Measurements from ENCODE around the gene SMG1.

Gene SMG1

DNA sequence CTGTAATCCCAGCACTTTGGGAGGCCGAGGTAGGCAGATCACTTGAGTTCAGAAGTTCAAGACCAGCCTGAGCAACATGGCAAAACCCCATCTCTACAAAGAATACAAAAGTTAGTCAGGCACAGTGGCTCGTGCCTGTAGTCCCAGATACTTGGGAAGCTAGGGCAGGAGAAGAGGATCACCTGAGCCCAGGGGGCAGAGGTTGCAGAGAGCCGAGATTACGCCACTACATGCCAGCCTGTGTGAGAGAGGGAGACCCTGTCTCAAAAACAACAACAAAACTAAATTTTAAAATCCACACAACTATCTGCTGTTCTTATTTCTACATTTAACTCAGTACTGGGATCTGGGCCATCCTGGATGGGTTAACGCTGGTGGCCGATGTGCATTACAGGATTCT, 83.6 kb downstream of the SMG1 start:
- DNase-seq, result no peak

DNA sequence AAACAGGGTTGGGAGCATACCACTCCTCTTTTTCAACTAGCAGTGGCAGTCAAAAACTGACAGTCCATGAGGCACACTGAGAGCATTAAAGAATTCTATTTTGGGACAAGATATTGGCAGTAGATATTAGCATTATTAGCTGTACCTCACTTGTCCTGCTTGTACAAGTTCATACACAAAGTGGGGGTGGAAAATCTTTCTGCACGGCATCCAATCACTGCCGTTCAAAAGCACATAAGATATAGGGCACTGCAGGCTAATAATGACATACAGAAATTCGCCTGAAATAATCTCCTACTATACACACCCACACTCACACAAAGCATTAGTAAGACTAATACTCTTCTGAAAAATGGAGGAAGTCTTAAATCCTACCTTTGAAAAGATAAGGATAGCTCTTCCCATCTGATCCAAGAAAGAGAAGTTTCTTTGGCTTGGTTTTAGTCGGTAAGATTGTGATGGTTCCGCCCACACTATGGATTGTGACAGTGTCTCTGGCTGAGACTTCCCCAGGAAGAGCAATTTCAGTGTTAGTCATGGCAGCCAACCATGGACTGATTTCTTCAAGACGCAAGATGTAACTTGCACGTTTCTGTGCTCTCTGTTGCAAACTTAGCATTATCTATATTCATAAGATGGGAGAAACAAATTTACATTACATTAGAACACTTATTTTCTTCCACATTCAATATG, 84.2 kb downstream of the SMG1 start:
- no peak for DNase-seq

DNA sequence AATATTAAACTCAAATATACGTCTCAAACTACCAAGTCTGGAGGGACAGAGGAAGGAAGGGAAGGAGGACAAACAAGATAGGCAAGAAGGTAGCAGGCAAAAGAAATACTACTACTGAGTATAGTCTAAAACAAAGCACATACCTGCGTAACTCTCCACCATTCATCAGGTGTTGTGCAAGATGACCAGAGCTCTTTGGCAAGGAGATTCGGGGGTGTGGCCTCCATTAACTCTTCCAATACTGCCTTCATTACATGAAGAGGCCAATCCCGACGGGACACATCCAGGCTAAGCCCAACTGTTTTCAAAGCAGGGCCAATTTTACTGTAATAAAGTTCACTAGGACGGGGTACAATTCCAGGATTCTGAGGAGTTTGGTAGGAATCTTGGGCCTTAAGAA, 86.7 kb downstream of the SMG1 start:
- no peak for DNase-seq

DNA sequence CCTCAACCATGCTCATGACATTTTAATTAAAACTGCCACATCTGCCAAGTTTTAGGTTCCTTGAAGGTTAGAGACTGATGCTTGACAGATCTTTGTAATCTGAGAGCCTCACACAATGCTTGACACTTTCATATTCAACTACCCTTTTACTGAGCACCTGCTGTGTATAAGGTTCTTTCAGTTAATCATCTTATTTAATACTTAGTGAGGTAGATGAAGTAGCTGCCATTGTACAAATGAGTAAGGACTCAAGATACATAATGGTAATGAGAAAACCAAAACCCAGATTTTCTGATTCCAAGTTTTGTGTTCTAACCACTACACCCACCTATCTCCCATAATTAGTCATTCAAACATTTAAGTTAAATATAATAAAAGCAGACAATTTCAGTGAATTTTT, 89.5 kb downstream of the SMG1 start:
- no peak for DNase-seq

DNA sequence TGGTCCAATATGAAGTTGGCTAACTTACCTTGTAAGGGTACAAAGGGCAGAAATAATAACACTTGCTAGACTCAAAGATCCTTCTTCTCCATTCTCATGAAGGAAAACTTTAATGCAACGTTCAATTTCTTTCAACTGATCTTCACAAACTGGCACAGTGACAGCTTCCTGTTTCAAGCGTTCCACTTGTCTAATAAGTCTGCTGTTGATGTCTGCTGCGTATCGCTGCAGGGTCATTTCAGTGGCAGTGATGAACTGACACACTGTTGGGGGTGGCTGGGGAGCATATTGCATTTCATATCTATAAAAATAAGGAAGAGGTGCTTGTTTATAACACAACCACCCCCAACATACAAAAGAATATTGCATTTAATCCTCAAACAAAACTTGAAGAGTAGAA, 91.3 kb downstream of the SMG1 start:
- no peak for DNase-seq

DNA sequence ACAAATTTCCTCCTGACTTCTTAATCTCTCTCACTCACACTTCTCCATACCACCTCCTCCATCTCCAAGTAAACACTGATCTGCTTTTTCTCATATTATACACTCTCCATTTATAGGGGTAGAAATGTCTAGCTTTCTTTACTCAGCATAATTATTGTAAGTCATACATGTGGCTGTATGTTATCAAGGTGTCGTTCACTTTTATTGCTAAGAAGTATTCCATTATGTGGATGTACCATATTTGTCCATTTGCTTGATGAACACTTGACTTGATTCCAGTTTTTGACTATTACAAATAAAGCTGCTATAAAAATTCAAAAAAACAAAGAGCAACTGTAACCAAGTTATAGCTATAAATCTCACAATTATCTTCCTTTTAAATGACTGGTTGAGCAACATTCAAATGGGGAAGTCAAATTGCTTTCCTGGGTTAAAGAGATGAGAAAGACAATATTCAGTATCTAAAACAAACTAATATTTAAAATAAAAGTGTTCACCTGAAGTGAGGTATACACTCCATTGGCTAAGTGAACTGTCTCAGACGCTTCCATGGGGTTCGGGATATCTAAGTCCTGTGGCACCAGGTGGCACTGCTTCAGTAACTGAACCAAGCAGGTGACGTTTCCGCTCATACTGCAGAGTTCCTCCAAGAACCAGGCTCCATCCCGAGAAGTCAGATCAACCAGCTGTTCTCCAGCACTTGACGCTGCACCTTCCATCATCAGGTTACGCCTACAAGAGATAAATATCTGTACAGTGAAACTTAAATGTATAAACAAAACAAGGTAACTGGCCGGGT, 92.3 kb downstream of the SMG1 start:
- no peak for DNase-seq

DNA sequence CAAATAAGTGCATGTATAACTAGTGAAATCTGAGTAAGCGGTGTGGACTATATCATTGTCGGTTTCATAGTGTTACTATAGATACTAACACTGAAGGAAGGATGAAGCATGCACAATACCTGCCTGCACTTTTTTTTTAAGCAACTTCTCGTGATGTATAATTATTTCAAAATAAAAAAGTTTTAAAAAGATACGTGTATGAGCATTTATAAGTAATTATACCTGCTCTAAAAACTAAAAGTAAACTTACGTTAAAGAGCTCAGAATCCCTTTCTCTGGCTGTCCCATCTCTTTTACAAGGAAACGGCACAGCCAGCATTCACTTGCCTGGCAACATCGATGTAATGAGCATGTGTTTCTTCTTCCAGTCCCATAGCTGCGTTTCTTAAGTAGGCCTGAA, 93.6 kb downstream of the SMG1 start:
- DNase-seq, result no peak

DNA sequence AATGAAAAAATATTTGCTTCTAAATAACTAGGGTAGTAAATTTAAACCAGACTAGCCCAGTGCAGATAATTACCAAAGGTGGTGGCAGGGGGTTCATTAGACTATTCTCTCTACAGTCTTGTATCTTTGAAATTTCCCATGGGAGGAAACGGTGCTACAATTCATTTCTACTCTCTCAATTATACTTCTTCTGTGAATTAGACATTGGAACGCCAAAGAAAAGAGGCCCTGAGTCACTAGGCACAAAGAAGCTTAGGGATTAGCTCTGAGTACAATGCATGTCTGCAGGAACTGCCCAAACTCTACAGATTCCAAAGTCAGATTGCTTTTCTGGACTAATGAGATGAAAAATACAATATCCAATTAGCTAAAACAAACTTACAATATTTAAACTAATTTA, 94.2 kb downstream of the SMG1 start:
- DNase-seq, result no peak

DNA sequence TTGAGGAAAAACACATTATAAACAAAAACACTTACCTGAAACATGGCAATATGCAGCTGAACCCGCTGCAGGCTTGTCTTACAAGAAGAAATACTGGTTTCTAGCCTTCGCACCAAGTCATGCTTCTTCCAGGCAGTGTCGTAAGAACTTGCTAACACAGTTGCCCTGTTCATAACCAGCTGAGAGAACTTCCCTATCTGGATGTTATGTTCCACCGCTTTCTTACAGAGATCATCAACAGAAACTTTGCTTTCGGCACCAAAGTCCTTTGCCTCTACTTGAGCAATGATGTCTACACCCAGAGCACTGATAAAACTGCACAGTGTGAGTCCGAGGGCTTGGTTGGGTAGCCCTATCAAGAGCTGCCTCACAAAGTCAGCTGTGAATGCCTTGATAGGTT, 97.0 kb downstream of the SMG1 start:
- DNase-seq, result no peak

DNA sequence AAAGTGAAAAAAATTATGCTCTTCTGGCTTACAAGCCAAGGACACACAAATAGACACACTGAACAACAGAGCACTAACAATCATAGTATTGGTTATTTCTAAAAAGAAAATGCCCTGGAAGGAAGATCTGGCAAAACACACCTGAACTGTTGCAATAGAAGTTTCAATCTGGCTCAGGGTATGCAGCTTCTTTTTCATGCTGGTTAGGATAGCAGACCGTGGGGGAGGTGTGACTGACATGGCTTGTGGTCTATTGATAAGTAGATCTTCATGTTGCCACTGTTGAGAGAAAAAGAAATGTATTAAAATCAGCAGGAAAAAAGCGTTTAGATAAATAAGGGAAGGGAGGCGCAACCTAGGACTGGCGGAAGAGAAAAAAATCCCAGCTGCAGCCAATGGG, 98.3 kb downstream of the SMG1 start:
- no peak for DNase-seq

DNA sequence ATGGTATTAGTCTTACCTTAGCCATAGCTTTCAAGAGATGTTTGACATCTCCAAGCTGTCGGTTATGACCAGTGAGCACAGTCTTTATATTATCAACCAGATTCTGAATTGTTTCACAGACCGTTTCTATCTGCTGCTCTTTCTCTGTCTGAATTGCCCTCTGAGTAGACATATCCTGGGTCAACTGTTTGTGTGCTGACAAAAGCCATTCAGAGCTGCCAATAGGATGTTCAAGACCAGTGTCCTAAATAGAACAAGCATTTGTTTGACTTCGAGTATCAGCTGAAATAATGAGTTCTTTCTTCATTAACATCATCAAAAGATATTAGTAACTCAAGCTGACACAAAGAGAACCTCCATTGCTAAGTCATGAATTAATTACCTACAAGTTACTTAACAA, 109.9 kb downstream of the SMG1 start:
- no peak for DNase-seq

DNA sequence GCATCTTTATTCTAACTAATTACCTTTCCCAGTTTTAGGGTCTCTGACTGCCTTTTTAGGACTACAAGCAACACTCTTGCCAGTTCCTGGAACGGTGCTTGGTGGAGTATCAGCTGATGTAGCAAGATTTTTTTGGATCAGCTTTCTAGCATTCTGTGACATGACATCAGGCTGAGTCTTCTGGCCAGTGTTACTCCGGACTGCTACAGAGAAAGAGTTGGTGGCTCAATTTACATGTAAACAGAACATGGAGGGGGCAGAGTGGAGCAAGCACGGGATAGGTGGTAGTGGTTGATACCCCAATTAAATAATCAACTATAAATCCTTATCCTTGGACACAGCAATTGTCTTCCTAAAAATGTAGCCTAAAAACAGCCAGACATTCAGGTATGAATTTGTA, 114.3 kb downstream of the SMG1 start:
- DNase-seq, result no peak

DNA sequence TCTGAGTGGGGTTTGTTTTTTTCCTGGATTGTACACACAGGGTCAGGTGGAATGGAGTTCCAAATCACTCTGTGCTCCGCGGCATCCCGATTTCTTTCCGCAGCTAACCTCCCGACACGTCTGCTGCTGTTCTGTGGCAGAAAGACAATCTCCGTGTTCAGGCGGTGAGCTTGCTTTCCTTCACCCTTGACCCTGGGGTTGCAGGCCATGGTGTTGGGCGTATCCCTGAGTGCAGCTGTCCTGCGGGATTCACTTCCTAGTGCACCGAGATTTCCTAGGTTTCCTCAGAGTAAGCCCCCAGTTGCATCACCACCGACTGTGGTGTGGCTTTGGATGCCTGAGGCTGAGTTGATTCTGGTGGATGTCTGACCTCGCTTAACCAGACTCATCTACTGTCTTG, 117.0 kb downstream of the SMG1 start:
- DNase-seq, result no peak

DNA sequence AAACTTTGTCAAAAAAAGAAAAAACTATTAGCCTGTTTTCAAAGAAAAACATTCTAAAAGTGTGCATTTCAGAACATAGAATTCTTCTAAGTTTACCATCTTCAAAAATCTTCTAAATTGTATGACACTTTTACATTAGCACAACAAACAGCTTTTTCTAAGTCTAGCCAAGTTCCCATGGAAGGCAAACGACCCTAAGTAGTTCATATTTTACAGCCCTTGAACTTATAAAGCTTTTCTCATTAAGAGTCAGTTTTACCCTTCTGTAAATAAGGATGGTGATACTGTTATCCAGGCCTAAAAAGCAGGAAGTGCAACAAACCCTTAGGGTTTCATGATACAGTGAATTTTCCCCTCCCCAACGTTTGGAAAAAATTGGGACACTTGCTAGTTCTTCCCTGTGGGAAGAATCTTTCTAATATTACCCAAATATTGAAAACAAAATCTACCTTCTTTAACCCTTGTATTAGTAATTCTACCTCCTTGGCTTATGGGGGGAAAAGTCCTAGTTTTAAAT, 120.9 kb downstream of the SMG1 start:
- no peak for DNase-seq

DNA sequence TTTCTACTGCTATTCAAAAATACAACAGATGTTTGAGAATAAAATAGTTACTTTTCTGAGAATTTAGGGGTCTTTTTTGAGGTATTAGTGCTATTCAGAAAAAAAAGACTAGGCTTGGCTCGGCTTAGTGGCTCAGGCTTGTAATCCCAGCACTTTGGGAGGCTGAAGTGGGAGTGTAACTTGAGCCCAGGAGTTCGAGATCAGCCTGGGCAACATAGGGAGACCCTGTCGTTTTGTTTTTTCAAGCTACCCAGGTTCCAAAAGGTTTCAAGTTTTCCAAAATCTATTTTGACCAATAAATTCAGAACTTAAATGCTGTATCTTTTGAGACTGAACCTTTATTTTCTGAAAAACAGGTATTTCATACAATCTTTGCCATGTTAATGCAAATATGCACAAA, 121.7 kb downstream of the SMG1 start:
- no peak for DNase-seq

DNA sequence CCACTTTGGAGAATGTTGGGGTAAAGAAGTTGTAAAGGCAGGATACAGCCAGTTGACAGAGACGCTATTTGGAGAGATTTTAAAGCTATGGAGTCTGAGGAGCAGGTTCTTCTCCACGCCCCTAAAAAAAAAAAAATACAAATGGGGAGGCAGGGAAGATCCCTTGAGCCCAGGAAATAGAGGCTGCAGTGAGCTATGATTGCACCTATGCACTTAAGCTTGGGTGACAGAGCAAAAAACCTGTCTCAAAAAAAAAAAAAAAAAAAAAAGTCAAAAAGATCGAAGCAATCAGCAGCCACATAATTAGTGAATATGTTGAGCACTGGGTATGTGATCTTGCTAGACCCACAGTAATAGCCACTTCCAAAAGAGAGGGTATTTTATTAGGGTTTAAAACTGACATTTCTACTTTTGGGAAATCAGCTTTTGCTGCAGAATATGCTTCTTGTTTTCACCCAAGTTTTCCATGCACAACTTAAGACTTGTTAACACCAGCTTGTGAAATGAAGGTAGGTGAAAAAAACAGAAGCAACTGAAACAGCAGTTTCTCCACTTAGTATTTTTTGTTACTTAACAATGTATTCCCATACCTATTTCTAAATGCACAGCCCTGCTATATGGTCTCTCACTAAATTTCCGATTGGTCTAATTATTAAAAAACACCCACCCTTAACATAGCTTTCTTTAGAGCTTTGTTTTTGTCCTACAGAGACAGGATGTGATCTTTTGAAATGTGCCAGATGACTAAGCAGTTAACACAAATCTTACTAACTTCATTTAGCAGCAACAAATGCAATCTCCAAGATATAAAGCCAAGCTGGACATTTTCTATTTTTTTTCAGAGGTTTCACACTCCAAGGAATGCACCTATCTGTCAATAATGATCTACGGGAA, 122.4 kb downstream of the SMG1 start:
- no peak for DNase-seq

DNA sequence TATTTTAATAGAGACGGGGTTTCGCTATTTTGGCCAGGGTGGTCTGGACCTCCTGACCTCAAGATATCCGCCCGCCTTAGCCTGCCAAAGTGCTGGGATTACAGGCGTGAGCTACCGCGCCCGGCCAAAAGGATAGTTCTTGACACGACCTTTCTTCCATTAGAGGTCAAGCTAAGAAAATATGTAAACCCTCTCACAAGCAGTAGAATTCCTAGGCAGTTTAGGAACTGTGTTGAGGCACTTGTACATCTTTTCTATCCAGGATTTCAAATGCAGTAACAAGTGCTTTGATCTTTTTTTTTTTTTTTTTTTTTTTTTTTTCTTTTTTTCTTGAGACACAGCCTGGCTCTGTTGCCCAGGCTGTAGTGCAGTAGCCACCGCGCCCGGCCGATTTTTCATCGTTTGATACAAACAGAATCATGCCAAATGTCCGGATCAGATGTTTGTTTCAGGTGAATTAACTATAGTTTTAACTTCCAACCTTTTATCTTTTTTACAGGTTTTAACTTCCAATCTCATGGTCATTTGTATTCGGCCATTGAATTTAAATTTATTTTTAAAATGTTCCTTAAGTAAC, 123.4 kb downstream of the SMG1 start:
- DNase-seq, result no peak

DNA sequence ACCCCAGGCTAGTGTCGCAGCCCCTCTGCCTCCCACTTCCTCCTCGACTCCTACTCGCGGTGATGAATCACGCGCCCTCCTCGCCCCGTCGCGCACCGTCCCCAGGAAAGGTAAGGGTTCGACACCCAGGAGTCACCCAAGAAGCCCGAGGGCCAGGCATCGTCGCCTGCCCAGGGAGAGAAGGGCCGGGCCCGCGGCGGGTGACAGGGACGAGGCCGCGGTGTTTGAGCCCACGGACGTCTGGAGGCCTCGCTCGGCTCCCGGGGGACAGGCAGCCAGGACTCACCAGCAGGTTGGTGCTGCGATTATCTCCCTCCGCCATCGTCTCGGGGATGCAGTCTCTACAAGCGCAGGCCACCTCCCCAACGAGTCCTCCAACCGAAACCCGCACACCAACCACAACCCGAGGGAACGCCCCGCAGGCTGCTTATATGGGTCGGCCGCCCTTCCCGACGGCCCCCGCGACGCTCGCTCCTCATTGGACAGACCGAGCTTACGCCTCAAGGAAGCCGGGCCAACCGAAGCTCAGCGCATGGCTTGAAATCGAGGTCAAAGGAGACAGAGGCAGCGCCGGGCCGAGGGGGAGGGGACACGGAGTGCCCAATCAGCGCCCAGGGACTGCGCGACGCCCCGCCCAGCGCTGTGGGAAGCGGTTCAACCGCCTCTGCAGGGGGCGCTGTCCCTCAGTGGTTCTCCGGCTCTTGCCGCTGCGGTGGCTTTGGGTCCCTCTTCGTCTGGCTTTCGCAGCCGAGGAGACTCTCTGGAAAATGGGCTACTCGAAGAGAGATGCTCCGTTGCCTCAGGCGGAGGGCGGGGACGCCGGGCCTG, 124.8 kb downstream of the SMG1 start, which contains the start of gene ARL6IP1:
Gene ARL6IP1 (minus strand): TSS at position 405 of the 828 bp plus-strand sequence. CDS start 83 bp downstream, at position 322.
- peak; percentile 99 for DNase-seq

DNA sequence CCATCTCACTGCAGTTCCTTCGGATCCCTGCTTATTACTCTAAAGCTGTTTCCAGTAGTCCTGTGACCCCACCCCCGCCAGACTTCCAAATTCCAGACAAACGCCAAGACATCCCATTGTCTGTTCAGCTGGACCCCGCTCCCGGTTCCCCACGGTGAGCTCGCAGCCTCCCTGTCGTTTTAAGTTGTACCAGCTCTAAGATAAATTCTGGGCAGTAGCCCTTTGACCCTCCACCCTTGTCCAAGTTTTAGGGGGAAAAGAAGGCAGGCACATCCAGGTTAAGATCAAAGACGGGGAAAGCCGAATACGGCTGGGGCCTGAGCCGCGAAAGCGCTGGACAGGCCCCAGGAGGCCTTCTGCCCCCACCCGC, 125.4 kb downstream of the SMG1 start:
- DNase-seq, result no peak

DNA sequence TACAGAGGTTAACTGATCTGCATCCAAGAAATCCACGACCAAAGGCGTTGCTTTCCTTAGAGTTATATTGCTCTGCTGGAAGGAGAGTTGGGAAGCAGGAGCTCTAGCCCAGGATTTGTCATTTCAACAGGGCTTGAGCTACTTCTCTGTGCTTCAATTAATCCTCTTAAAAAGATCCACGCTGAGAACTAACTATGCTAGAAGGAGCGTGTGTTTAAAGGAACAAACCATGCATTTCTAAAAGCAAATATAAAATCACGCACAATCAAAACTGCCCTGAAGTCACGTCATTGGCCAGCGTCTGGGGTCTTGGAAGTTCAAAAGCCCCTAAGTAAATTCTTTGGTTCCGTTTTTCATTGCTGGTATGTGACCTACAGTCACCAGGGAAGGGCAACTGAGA, 125.9 kb downstream of the SMG1 start:
- no peak for DNase-seq

DNA sequence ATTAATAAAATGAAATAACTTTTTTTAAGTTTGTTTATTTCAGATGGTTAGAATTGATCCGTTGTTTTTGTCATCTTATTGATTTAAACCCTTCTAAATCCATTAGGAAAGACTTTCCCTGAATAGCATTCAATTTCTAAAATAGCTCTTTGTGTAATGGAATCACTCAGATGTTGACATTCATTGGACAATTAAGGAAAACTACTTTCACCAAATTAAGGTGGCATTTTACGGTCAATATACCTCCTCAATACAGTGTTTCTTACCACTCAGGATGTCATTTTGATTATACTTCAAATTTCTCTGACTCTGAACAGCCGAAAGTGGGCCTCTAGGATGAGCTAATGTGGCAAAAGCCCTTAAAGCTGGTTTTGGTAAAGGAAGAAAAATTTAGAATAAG, 126.7 kb downstream of the SMG1 start:
- no peak for DNase-seq

DNA sequence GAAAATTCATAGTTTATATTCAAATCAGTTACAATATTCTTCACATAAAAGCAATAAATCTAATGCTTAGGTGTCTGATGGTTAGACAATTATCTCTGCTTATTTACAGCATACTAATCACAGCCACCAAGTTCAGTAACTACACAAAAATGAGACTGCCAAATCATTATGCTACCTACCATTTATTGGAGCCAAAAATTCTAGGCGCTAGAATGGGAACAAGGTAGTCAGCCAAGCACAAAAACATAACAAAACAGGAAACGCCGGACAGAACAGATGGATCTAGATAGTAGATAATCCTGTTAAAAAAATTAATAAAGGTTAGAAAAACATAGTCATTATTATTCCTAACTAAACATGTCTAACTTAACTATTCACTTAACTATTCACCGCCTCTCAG, 128.5 kb downstream of the SMG1 start:
- DNase-seq, result no peak
